ENCODE measurements around the gene DLGAP3.

DLGAP3 gene

GRCh38 chr1:34852677-34853217, 76.7 kb downstream of the DLGAP3 start:
- TF ChIP-seq POLR2AphosphoS5 (IDR thresholded peaks at IDR 0.05; ENCODE audit: low read depth, low read length) = 0 out of 2 replicates have a peak, but pooled peaks have one; percentile 15
- no peak for TF ChIP-seq TAF1 (IDR thresholded peaks at IDR 0.05; ENCODE audit: borderline replicate concordance, low read depth, low read length)
- TF ChIP-seq POLR2A (IDR thresholded peaks at IDR 0.05; ENCODE audit: low read depth, low read length) = no peak
- FAIRE-seq = peak; percentile 97
- DNase-seq (ENCODE audit: insufficient read length) = peak; percentile 76

GRCh38 chr1:34851431-34852105, 77.9 kb downstream of the DLGAP3 start:
- FAIRE-seq = no peak

GRCh38 chr1:34850382-34850781, 79.1 kb downstream of the DLGAP3 start:
- FAIRE-seq (no peak), DNase-seq (ENCODE audit: insufficient read length) (no peak)
- TF ChIP-seq POLR2AphosphoS5 (IDR thresholded peaks at IDR 0.05; ENCODE audit: low read depth, low read length) (no peak), TAF1 (IDR thresholded peaks at IDR 0.05; ENCODE audit: borderline replicate concordance, low read depth, low read length) (no peak), POLR2A (IDR thresholded peaks at IDR 0.05; ENCODE audit: low read depth, low read length) (no peak)

More at GRCh38 chr1:34851431-34852105, 77.9 kb downstream of the DLGAP3 start:
- TF ChIP-seq TAF1 (IDR thresholded peaks at IDR 0.05; ENCODE audit: borderline replicate concordance, low read depth, low read length) (no peak), POLR2AphosphoS5 (IDR thresholded peaks at IDR 0.05; ENCODE audit: low read depth, low read length) (no peak), POLR2A (IDR thresholded peaks at IDR 0.05; ENCODE audit: low read depth, low read length) (no peak)
- DNase-seq (ENCODE audit: insufficient read length) = no peak

GRCh38 chr1:34847094-34847493, 82.4 kb downstream of the DLGAP3 start:
- DNase-seq (ENCODE audit: insufficient read length) (no peak), FAIRE-seq (no peak)
- no peak for TF ChIP-seq POLR2A (IDR thresholded peaks at IDR 0.05; ENCODE audit: low read depth, low read length)
- TF ChIP-seq TAF1 (IDR thresholded peaks at IDR 0.05; ENCODE audit: borderline replicate concordance, low read depth, low read length) = no peak
- no peak for TF ChIP-seq POLR2AphosphoS5 (IDR thresholded peaks at IDR 0.05; ENCODE audit: low read depth, low read length)

- FAIRE-seq (no peak), DNase-seq (ENCODE audit: insufficient read length) (no peak)
- TF ChIP-seq POLR2A (IDR thresholded peaks at IDR 0.05; ENCODE audit: low read depth, low read length) (no peak), TAF1 (IDR thresholded peaks at IDR 0.05; ENCODE audit: borderline replicate concordance, low read depth, low read length) (no peak), POLR2AphosphoS5 (IDR thresholded peaks at IDR 0.05; ENCODE audit: low read depth, low read length) (no peak)
Observed at GRCh38 chr1:34846265-34846664, 83.2 kb downstream of the DLGAP3 start.

- DNase-seq (ENCODE audit: insufficient read length) = no peak
- FAIRE-seq = no peak
- TF ChIP-seq POLR2AphosphoS5 (IDR thresholded peaks at IDR 0.05; ENCODE audit: low read depth, low read length) = no peak
Observed at GRCh38 chr1:34845131-34845901, 84.1 kb downstream of the DLGAP3 start.

GRCh38 chr1:34844252-34844634, 85.2 kb downstream of the DLGAP3 start:
- TF ChIP-seq POLR2AphosphoS5 (IDR thresholded peaks at IDR 0.05; ENCODE audit: low read depth, low read length) (no peak), TAF1 (IDR thresholded peaks at IDR 0.05; ENCODE audit: borderline replicate concordance, low read depth, low read length) (no peak), POLR2A (IDR thresholded peaks at IDR 0.05; ENCODE audit: low read depth, low read length) (no peak)
- FAIRE-seq (no peak), DNase-seq (ENCODE audit: insufficient read length) (no peak)

GRCh38 chr1:34843392-34844251, 85.8 kb downstream of the DLGAP3 start:
- no peak for FAIRE-seq
- no peak for DNase-seq (ENCODE audit: insufficient read length)
- no peak for TF ChIP-seq POLR2A (IDR thresholded peaks at IDR 0.05; ENCODE audit: low read depth, low read length)
- TF ChIP-seq TAF1 (IDR thresholded peaks at IDR 0.05; ENCODE audit: borderline replicate concordance, low read depth, low read length) = no peak
- TF ChIP-seq POLR2AphosphoS5 (IDR thresholded peaks at IDR 0.05; ENCODE audit: low read depth, low read length) = no peak

DNA sequence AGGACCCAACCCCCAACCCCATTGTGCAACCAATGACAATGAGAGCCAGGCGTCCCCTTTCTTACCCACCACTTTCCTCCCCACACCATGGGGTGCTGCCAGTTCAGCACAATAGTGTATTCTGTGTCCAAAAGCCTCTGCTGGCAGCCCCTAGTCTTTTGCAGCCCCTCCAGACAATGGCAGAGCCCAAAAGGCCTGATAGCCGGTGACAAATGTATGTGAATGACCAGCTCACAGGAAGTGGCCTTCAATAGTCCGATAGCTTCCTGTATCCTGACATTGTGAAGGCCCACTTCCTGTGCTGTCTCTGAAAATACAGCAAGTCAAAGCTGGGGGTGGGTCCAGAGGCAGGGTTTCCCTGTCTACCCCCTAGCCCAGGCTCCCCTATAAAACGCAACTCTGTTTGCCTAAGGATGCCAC, 86.5 kb downstream of the DLGAP3 start:
- DNase-seq (ENCODE audit: insufficient read length) (no peak), FAIRE-seq (no peak)
- TF ChIP-seq POLR2A (IDR thresholded peaks at IDR 0.05; ENCODE audit: low read depth, low read length) (no peak), TAF1 (IDR thresholded peaks at IDR 0.05; ENCODE audit: borderline replicate concordance, low read depth, low read length) (no peak), POLR2AphosphoS5 (IDR thresholded peaks at IDR 0.05; ENCODE audit: low read depth, low read length) (no peak)

DNA sequence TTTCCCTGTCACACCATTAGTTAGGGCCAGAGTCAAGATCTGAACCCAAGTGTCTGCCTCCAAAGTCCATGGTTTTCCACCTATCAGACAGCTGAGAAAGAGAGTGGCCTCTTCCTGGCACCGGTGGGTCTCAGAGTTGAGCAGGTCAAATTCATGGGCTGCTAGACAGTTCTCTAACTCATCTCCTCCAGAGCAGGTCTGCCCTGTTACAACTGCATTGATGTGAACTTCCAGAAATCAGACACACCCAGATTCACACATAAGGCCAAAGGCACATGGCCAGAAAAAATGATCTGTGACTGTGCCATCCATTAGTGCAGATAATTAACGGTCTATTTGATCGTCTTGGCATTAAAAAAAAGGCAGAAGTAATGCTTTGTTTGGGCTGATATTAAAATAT, 87.4 kb downstream of the DLGAP3 start:
- FAIRE-seq = no peak
- no peak for DNase-seq (ENCODE audit: insufficient read length)
- no peak for TF ChIP-seq POLR2A (IDR thresholded peaks at IDR 0.05; ENCODE audit: low read depth, low read length)
- TF ChIP-seq TAF1 (IDR thresholded peaks at IDR 0.05; ENCODE audit: borderline replicate concordance, low read depth, low read length) = no peak
- TF ChIP-seq POLR2AphosphoS5 (IDR thresholded peaks at IDR 0.05; ENCODE audit: low read depth, low read length) = no peak

GRCh38 chr1:34840426-34840825, 89.0 kb downstream of the DLGAP3 start:
- FAIRE-seq (no peak), DNase-seq (ENCODE audit: insufficient read length) (no peak)
- TF ChIP-seq POLR2AphosphoS5 (IDR thresholded peaks at IDR 0.05; ENCODE audit: low read depth, low read length) (no peak), TAF1 (IDR thresholded peaks at IDR 0.05; ENCODE audit: borderline replicate concordance, low read depth, low read length) (no peak), POLR2A (IDR thresholded peaks at IDR 0.05; ENCODE audit: low read depth, low read length) (no peak)
